ENCODE measurements around the gene ACYP2.
"Not testable (repeated sequence)": the region's sequence is repeated elsewhere in the genome, so short reads cannot be mapped to it uniquely, and the experiment has no call there.

The ACYP2 gene

GRCh38 chr2:54088719-54089118 is 26.7 kb upstream of the ACYP2 start:
- Histone ChIP-seq H3K9me3 (ENCODE audit: insufficient read depth, low read depth, low read length) (no peaks in the 10 kb centered on the region), H3K36me3 (ENCODE audit: insufficient read depth, low read length) (no peaks in the 10 kb centered on the region), H3K9me2 (replicated peaks; ENCODE audit: low read depth, low read length) (no peaks in the 10 kb centered on the region), H2AFZ (ENCODE audit: low read length) (no peak overlapping the region), H3K4me3 (ENCODE audit: low read length, poor library complexity, severe bottlenecking) (no peak overlapping the region), H3K4me2 (ENCODE audit: low read depth, low read length, poor library complexity, severe bottlenecking) (no peak overlapping the region), H4K20me1 (ENCODE audit: insufficient read depth, low read length, poor library complexity, severe bottlenecking) (no peaks in the 10 kb centered on the region), H3F3A (ENCODE audit: low read depth) (no peaks in the 10 kb centered on the region), H3K79me2 (ENCODE audit: insufficient read depth, low read length) (no peaks in the 10 kb centered on the region), H3K9ac (ENCODE audit: low read depth, low read length, poor library complexity, severe bottlenecking) (no peak overlapping the region), H3K27me3 (ENCODE audit: insufficient read depth, low read length, poor library complexity, severe bottlenecking) (no peaks in the 10 kb centered on the region), H3K4me1 (ENCODE audit: insufficient read depth, low read length, poor library complexity, severe bottlenecking) (peaks cover 7% of the 10 kb centered on the region)
- TF ChIP-seq EZH2phosphoT487 (IDR thresholded peaks at IDR 0.05; ENCODE audit: borderline replicate concordance): no peak

GRCh38 chr2:54090521-54091117 is 24.8 kb upstream of the ACYP2 start:
- TF ChIP-seq CTCF (conservative IDR thresholded peaks at IDR 0.05; ENCODE audit: low read length): no peak
- no peak for TF ChIP-seq EZH2phosphoT487 (IDR thresholded peaks at IDR 0.05; ENCODE audit: borderline replicate concordance)
- H3K9me3 ChIP-seq (ENCODE audit: insufficient read depth, low read depth, low read length): no peaks in the 10 kb centered on the region

GRCh38 chr2:54092940-54093339 is 22.5 kb upstream of the ACYP2 start:
- peaks cover 7% of the 10 kb centered on the region for H3K4me1 ChIP-seq (ENCODE audit: insufficient read depth, low read length, poor library complexity, severe bottlenecking)
- H3K4me3 ChIP-seq (ENCODE audit: low read length, poor library complexity, severe bottlenecking): no peak overlapping the region
- TF ChIP-seq CTCF (conservative IDR thresholded peaks at IDR 0.05; ENCODE audit: low read length) (no peak), EZH2phosphoT487 (IDR thresholded peaks at IDR 0.05; ENCODE audit: borderline replicate concordance) (no peak)

More at GRCh38 chr2:54090521-54091117, 24.8 kb upstream of the ACYP2 start:
- Histone ChIP-seq H3K36me3 (ENCODE audit: insufficient read depth, low read length) (no peaks in the 10 kb centered on the region), H3K27me3 (ENCODE audit: insufficient read depth, low read length, poor library complexity, severe bottlenecking) (no peaks in the 10 kb centered on the region), H3K9me2 (replicated peaks; ENCODE audit: low read depth, low read length) (no peaks in the 10 kb centered on the region), H3F3A (ENCODE audit: low read depth) (no peaks in the 10 kb centered on the region), H3K4me2 (ENCODE audit: low read depth, low read length, poor library complexity, severe bottlenecking) (no peak overlapping the region), H3K4me1 (ENCODE audit: insufficient read depth, low read length, poor library complexity, severe bottlenecking) (peaks cover 7% of the 10 kb centered on the region), H2AFZ (ENCODE audit: low read length) (no peak overlapping the region), H3K79me2 (ENCODE audit: insufficient read depth, low read length) (no peaks in the 10 kb centered on the region), H3K4me3 (ENCODE audit: low read length, poor library complexity, severe bottlenecking) (no peak overlapping the region), H3K9ac (ENCODE audit: low read depth, low read length, poor library complexity, severe bottlenecking) (no peak overlapping the region), H4K20me1 (ENCODE audit: insufficient read depth, low read length, poor library complexity, severe bottlenecking) (no peaks in the 10 kb centered on the region)

GRCh38 chr2:54095406-54095805 is 20.0 kb upstream of the ACYP2 start:
- not testable (repeated sequence) for H3K4me1 ChIP-seq (ENCODE audit: insufficient read depth, low read length, poor library complexity, severe bottlenecking)

More at GRCh38 chr2:54092940-54093339, 22.5 kb upstream of the ACYP2 start:
- Histone ChIP-seq H3F3A (ENCODE audit: low read depth) (no peaks in the 10 kb centered on the region), H3K79me2 (ENCODE audit: insufficient read depth, low read length) (no peaks in the 10 kb centered on the region), H3K4me2 (ENCODE audit: low read depth, low read length, poor library complexity, severe bottlenecking) (no peak overlapping the region), H3K36me3 (ENCODE audit: insufficient read depth, low read length) (no peaks in the 10 kb centered on the region), H3K9me3 (ENCODE audit: insufficient read depth, low read depth, low read length) (no peaks in the 10 kb centered on the region), H4K20me1 (ENCODE audit: insufficient read depth, low read length, poor library complexity, severe bottlenecking) (no peaks in the 10 kb centered on the region), H3K9ac (ENCODE audit: low read depth, low read length, poor library complexity, severe bottlenecking) (no peak overlapping the region), H3K27me3 (ENCODE audit: insufficient read depth, low read length, poor library complexity, severe bottlenecking) (no peaks in the 10 kb centered on the region), H3K9me2 (replicated peaks; ENCODE audit: low read depth, low read length) (no peaks in the 10 kb centered on the region), H2AFZ (ENCODE audit: low read length) (no peak overlapping the region)

GRCh38 chr2:54096141-54096540 is 19.3 kb upstream of the ACYP2 start:
- not testable (repeated sequence) for H3K79me2 ChIP-seq (ENCODE audit: insufficient read depth, low read length); H4K20me1 ChIP-seq (ENCODE audit: insufficient read depth, low read length, poor library complexity, severe bottlenecking); H3K4me3 ChIP-seq (ENCODE audit: low read length, poor library complexity, severe bottlenecking); H3K9me3 ChIP-seq (ENCODE audit: insufficient read depth, low read depth, low read length); H3K36me3 ChIP-seq (ENCODE audit: insufficient read depth, low read length); H3K27me3 ChIP-seq (ENCODE audit: insufficient read depth, low read length, poor library complexity, severe bottlenecking); H3F3A ChIP-seq (ENCODE audit: low read depth); H3K9ac ChIP-seq (ENCODE audit: low read depth, low read length, poor library complexity, severe bottlenecking); H3K4me2 ChIP-seq (ENCODE audit: low read depth, low read length, poor library complexity, severe bottlenecking); H2AFZ ChIP-seq (ENCODE audit: low read length); H3K9me2 ChIP-seq (replicated peaks; ENCODE audit: low read depth, low read length); H3K4me1 ChIP-seq (ENCODE audit: insufficient read depth, low read length, poor library complexity, severe bottlenecking)

More at GRCh38 chr2:54095406-54095805, 20.0 kb upstream of the ACYP2 start:
- not testable (repeated sequence) for H3K79me2 ChIP-seq (ENCODE audit: insufficient read depth, low read length); H3K27me3 ChIP-seq (ENCODE audit: insufficient read depth, low read length, poor library complexity, severe bottlenecking); H3K9me3 ChIP-seq (ENCODE audit: insufficient read depth, low read depth, low read length); H3K4me3 ChIP-seq (ENCODE audit: low read length, poor library complexity, severe bottlenecking); H3F3A ChIP-seq (ENCODE audit: low read depth); H3K4me2 ChIP-seq (ENCODE audit: low read depth, low read length, poor library complexity, severe bottlenecking); H2AFZ ChIP-seq (ENCODE audit: low read length); H3K9ac ChIP-seq (ENCODE audit: low read depth, low read length, poor library complexity, severe bottlenecking); H3K36me3 ChIP-seq (ENCODE audit: insufficient read depth, low read length); H4K20me1 ChIP-seq (ENCODE audit: insufficient read depth, low read length, poor library complexity, severe bottlenecking); H3K9me2 ChIP-seq (replicated peaks; ENCODE audit: low read depth, low read length)
